ENCODE results near the gene SARDH.
"Not testable (repeated sequence)": the region's sequence is repeated elsewhere in the genome, so short reads cannot be mapped to it uniquely, and the experiment has no call there.

Gene SARDH

DNA sequence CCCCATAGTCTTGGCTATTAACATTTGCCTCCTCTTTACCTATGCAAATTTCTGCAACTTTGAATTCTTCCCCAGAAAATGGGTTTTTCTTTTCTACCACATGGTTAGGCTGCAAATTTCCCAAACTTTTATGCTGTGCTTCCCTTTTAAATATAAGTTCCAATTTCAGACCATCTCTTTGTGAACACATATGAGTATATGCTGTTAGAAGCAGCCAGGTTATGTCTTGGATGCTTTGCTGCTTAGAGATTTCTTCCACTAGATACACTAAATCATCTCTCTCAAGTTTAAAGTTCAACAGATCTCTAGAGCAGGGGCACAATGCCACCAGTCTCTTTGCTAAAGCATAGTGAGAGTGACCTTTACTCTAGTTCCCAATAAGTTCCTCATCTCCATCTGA, 112.1 kb downstream of the SARDH start:
- H3K9ac ChIP-seq (ENCODE audit: low read depth in 1 of 2, low read length in 2 of 2); H3K4me3 ChIP-seq (ENCODE audit: low read depth in 1 of 2, low read length in 2 of 2); H3K27ac ChIP-seq (ENCODE audit: low read depth, low read length); H3K4me1 ChIP-seq (ENCODE audit: control insufficient read depth in 1 of 2, insufficient read depth in 2 of 2, low read length in 2 of 2); H3K36me3 ChIP-seq (ENCODE audit: control insufficient read depth in 1 of 2, insufficient read depth in 2 of 2, low read length in 2 of 2); H3K9me3 ChIP-seq (ENCODE audit: control insufficient read depth in 1 of 2, low read length in 2 of 2); H3K27me3 ChIP-seq (ENCODE audit: control insufficient read depth in 1 of 2, insufficient read depth in 2 of 2, low read length in 2 of 2): not testable (repeated sequence)

DNA sequence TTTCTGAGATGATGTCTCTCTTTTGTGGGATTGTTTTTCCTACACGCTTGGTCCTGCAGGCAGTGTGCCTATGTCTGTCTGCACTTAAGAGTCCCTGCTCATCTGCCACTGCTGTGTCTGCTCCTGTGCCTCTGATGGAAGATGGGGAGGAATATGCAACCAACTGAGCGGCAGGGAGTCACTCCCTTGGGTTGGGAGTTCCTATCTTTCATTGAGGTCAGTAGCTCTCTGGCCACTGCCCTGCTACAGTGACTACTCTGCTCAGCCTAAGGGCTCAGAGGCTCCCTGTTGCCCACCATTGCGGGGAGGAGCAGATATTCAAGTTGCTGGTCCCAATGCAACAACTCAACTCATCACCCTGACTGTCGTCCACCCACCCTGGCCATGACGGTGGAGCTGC, 115.6 kb downstream of the SARDH start:
- Histone ChIP-seq H3K9me3 (ENCODE audit: control insufficient read depth in 1 of 2, low read length in 2 of 2) (peaks cover 2 to 4% of the 10 kb centered on the region in 2 donors), H3K4me1 (ENCODE audit: control insufficient read depth in 1 of 2, insufficient read depth in 2 of 2, low read length in 2 of 2) (peaks cover 0 to 3% of the 10 kb centered on the region in 2 donors), H3K4me3 (ENCODE audit: low read depth in 1 of 2, low read length in 2 of 2) (no peak overlapping the region), H3K36me3 (ENCODE audit: control insufficient read depth in 1 of 2, insufficient read depth in 2 of 2, low read length in 2 of 2) (no peaks in the 10 kb centered on the region), H3K27me3 (ENCODE audit: control insufficient read depth in 1 of 2, insufficient read depth in 2 of 2, low read length in 2 of 2) (peaks cover 0 to 2% of the 10 kb centered on the region in 2 donors), H3K9ac (ENCODE audit: low read depth in 1 of 2, low read length in 2 of 2) (no peak overlapping the region), H3K27ac (ENCODE audit: low read depth, low read length) (no peak overlapping the region)

DNA sequence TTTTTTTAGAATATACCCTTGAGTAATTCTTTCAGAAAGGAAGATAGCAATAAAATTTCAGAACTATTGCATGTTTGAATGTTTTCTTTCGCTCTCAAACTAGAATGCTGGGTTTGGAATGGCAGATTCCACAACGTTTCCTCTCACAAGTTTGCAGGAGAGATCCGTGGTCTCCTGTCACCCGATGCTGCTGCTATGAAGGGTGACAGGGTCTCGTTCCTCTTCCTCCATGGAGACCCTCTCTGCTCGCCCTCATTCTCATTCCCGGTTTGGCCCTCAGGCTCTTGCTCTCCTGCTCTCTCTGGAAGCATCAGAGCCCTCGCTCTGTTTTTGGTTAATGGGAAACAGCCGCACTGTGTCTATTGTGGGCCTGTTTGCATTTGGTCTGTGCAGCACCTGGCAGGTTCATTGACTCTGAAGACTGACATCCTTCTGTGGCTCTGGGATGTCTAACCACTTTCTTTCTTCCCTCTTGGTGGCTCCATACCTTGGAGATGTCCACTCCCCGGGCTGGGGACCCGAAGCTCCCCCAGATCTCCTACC, 116.4 kb downstream of the SARDH start:
- peaks cover 0 to 3% of the 10 kb centered on the region in 2 donors for H3K4me1 ChIP-seq (ENCODE audit: control insufficient read depth in 1 of 2, insufficient read depth in 2 of 2, low read length in 2 of 2)
- no peaks in the 10 kb centered on the region for H3K36me3 ChIP-seq (ENCODE audit: control insufficient read depth in 1 of 2, insufficient read depth in 2 of 2, low read length in 2 of 2)
- no peak overlapping the region for H3K27ac ChIP-seq (ENCODE audit: low read depth, low read length)
- H3K9me3 ChIP-seq (ENCODE audit: control insufficient read depth in 1 of 2, low read length in 2 of 2), result peaks cover 2 to 4% of the 10 kb centered on the region in 2 donors
- H3K27me3 ChIP-seq (ENCODE audit: control insufficient read depth in 1 of 2, insufficient read depth in 2 of 2, low read length in 2 of 2), result peaks cover 0 to 2% of the 10 kb centered on the region in 2 donors
- H3K4me3 ChIP-seq (ENCODE audit: low read depth in 1 of 2, low read length in 2 of 2), result no peak overlapping the region
- no peak overlapping the region for H3K9ac ChIP-seq (ENCODE audit: low read depth in 1 of 2, low read length in 2 of 2)

DNA sequence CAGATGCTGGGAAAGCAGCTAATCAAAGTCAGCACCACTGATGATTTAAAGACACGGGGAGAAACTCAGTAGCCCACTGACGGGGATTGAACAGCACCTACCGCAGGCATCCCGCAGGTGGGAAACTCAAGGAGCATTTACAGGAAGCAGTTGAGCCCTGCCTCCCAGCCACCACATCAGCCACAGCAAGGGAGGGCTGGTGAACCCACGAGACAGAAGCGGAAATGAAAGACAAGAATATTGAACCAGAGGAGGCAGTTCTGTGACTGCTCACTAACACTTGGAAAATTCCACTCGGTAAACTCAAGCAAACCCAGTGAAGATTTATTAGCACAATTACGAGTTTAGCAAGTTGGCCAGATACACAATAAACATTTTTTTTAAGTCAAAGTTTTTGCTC, 118.4 kb downstream of the SARDH start:
- H3K36me3 ChIP-seq (ENCODE audit: control insufficient read depth in 1 of 2, insufficient read depth in 2 of 2, low read length in 2 of 2), result no peaks in the 10 kb centered on the region
- no peak overlapping the region for H3K4me3 ChIP-seq (ENCODE audit: low read depth in 1 of 2, low read length in 2 of 2)
- peaks cover 0 to 3% of the 10 kb centered on the region in 2 donors for H3K4me1 ChIP-seq (ENCODE audit: control insufficient read depth in 1 of 2, insufficient read depth in 2 of 2, low read length in 2 of 2)
- H3K27ac ChIP-seq (ENCODE audit: low read depth, low read length), result no peak overlapping the region
- H3K9ac ChIP-seq (ENCODE audit: low read depth in 1 of 2, low read length in 2 of 2), result no peak overlapping the region
- H3K9me3 ChIP-seq (ENCODE audit: control insufficient read depth in 1 of 2, low read length in 2 of 2), result no peaks in the 10 kb centered on the region
- H3K27me3 ChIP-seq (ENCODE audit: control insufficient read depth in 1 of 2, insufficient read depth in 2 of 2, low read length in 2 of 2), result peaks cover 0 to 8% of the 10 kb centered on the region in 2 donors

DNA sequence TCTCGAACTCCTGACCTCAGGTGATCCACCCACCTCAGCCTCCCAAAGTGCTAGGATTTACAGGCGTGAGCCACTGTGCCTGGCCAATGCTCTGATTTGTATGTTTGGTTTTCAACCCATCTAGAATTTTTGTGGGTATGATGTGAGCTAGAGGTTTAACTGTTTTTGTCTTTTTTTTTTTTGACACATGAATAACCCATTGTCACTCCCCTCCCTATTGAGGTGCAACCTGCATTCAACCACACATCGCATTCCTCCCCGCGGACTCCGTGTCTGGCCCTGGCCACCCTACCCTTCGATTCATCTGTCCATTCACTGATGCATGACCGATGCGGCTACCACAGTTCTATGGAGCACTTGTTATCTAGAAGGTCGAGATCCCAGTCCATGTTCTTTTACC, 119.4 kb downstream of the SARDH start:
- Histone ChIP-seq H3K36me3 (ENCODE audit: control insufficient read depth in 1 of 2, insufficient read depth in 2 of 2, low read length in 2 of 2) (no peaks in the 10 kb centered on the region), H3K27me3 (ENCODE audit: control insufficient read depth in 1 of 2, insufficient read depth in 2 of 2, low read length in 2 of 2) (peaks cover 0 to 10% of the 10 kb centered on the region in 2 donors), H3K9ac (ENCODE audit: low read depth in 1 of 2, low read length in 2 of 2) (no peak overlapping the region), H3K4me1 (ENCODE audit: control insufficient read depth in 1 of 2, insufficient read depth in 2 of 2, low read length in 2 of 2) (peaks cover 0 to 3% of the 10 kb centered on the region in 2 donors), H3K27ac (ENCODE audit: low read depth, low read length) (no peak overlapping the region), H3K9me3 (ENCODE audit: control insufficient read depth in 1 of 2, low read length in 2 of 2) (no peaks in the 10 kb centered on the region), H3K4me3 (ENCODE audit: low read depth in 1 of 2, low read length in 2 of 2) (no peak overlapping the region)

DNA sequence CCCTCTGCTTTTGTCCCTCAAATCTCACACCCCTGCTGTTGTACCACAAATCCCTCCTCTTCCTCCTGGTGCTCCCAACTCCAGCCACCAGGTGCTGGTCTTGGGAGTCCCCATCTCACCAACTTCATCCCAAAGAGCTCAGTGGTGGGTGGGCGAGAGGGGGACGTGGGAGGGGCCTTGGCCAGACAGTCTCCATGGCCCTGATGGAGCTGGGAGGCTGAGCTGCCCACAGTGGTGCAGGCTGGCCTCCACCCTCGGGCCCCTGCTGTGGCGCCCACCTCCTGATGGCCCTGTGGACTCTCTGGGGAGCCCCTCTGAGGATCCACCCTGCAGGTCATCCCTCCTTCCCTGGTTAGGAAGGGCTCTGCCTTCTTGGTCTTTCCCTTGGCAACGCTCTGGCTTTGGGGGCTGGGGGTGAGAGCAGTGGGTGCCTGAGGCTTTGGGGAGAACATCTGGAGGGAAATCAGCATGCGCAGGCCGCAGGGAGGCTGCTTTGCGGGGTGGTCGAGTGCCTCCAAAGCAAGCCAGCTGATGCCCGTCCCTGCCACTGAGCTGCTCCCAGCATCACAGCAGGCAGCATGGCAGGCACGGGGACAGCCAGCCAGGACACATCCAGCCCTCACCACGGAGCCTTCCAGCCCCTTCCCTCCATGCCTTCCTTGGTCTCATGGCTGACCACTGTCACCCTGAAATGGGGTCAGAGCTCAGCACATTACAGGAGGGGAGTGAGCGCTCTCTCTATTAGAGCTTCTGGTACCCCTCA, 121.3 kb downstream of the SARDH start:
- Histone ChIP-seq H3K9ac (ENCODE audit: low read depth in 1 of 2, low read length in 2 of 2) (no peak overlapping the region), H3K4me3 (ENCODE audit: low read depth in 1 of 2, low read length in 2 of 2) (no peak overlapping the region), H3K9me3 (ENCODE audit: control insufficient read depth in 1 of 2, low read length in 2 of 2) (no peaks in the 10 kb centered on the region), H3K27ac (ENCODE audit: low read depth, low read length) (no peak overlapping the region), H3K36me3 (ENCODE audit: control insufficient read depth in 1 of 2, insufficient read depth in 2 of 2, low read length in 2 of 2) (no peaks in the 10 kb centered on the region), H3K27me3 (ENCODE audit: control insufficient read depth in 1 of 2, insufficient read depth in 2 of 2, low read length in 2 of 2) (peaks cover 4 to 8% of the 10 kb centered on the region in 2 donors), H3K4me1 (ENCODE audit: control insufficient read depth in 1 of 2, insufficient read depth in 2 of 2, low read length in 2 of 2) (peaks cover 0 to 3% of the 10 kb centered on the region in 2 donors)

DNA sequence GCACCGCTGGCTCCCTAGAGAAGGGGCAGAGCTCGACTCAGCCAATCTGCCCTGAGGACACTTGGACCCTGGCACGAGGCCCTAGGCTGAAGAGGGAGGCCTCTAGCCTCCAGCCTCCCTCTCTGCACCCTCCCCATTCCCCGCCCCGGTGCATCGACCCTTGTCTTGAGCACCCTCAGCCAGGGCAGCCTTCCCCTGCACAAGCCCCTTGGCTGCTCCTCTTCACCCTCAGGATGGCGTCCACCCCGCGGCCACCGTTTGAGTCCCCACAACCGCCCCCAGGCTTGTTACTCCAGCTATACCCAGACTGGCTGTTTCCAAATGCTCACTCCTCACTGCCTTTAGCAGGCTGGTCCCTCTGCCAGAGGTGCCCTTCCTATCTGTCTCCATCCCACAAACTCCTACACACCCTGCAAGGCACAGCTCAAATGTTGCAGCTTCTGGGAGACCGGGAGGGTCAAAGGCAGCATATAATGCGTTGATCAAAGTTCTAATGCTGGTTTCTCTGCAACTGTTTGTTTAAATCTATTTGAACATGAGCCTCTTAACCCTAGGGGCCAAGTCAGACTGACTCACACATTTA, 122.5 kb downstream of the SARDH start:
- Histone ChIP-seq H3K27me3 (ENCODE audit: control insufficient read depth in 1 of 2, insufficient read depth in 2 of 2, low read length in 2 of 2) (peaks cover 7 to 8% of the 10 kb centered on the region in 2 donors), H3K9me3 (ENCODE audit: control insufficient read depth in 1 of 2, low read length in 2 of 2) (no peaks in the 10 kb centered on the region), H3K4me1 (ENCODE audit: control insufficient read depth in 1 of 2, insufficient read depth in 2 of 2, low read length in 2 of 2) (peaks cover 0 to 3% of the 10 kb centered on the region in 2 donors), H3K36me3 (ENCODE audit: control insufficient read depth in 1 of 2, insufficient read depth in 2 of 2, low read length in 2 of 2) (no peaks in the 10 kb centered on the region), H3K27ac (ENCODE audit: low read depth, low read length) (no peak overlapping the region), H3K4me3 (ENCODE audit: low read depth in 1 of 2, low read length in 2 of 2) (no peak overlapping the region), H3K9ac (ENCODE audit: low read depth in 1 of 2, low read length in 2 of 2) (no peak overlapping the region)

DNA sequence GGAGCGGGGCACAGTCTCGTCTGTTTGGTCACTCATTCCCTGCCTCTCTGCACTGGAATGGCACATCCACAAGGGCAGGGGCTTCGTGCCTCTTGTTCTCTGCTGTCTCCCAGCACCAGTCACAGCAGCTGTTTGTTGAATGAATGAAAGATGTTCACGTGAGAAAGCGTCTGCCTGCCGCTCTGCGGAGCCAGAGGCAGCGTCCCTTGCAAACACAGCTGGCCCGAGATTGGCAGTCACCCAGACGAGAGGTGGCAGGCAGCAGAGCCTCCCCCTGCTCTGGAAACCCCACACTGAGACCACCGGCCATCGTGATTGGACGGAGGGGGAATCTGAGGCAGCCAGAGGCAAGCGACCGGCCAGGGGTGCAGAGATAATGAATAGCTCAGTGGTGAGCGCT, 123.0 kb downstream of the SARDH start:
- Histone ChIP-seq H3K4me3 (ENCODE audit: low read depth in 1 of 2, low read length in 2 of 2) (no peak overlapping the region), H3K9me3 (ENCODE audit: control insufficient read depth in 1 of 2, low read length in 2 of 2) (no peaks in the 10 kb centered on the region), H3K27ac (ENCODE audit: low read depth, low read length) (no peak overlapping the region), H3K4me1 (ENCODE audit: control insufficient read depth in 1 of 2, insufficient read depth in 2 of 2, low read length in 2 of 2) (peaks cover 0 to 3% of the 10 kb centered on the region in 2 donors), H3K27me3 (ENCODE audit: control insufficient read depth in 1 of 2, insufficient read depth in 2 of 2, low read length in 2 of 2) (peaks cover 8 to 9% of the 10 kb centered on the region in 2 donors), H3K9ac (ENCODE audit: low read depth in 1 of 2, low read length in 2 of 2) (no peak overlapping the region), H3K36me3 (ENCODE audit: control insufficient read depth in 1 of 2, insufficient read depth in 2 of 2, low read length in 2 of 2) (no peaks in the 10 kb centered on the region)

DNA sequence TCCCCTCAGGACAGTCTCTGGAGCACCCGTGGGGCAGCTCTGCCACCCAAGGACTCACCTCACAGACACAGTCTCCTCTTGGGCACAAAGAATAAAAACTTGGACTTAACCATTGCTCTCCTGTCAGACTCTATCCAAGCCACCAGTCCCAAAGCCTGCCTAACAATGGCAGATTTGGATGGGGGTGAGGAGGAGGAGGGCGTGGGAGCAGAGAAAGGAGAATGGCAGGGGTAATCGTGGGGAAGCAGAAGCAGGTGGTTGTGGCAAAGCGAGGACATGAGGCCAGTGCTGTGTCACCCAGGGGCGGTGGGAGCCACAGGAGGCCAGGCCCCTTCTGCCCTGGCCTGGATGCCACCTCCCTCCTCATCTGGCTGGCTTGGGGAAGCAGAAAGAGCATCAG, 123.5 kb downstream of the SARDH start:
- Histone ChIP-seq H3K4me1 (ENCODE audit: control insufficient read depth in 1 of 2, insufficient read depth in 2 of 2, low read length in 2 of 2) (peaks cover 0 to 2% of the 10 kb centered on the region in 2 donors), H3K27ac (ENCODE audit: low read depth, low read length) (no peak overlapping the region), H3K9me3 (ENCODE audit: control insufficient read depth in 1 of 2, low read length in 2 of 2) (no peaks in the 10 kb centered on the region), H3K36me3 (ENCODE audit: control insufficient read depth in 1 of 2, insufficient read depth in 2 of 2, low read length in 2 of 2) (no peaks in the 10 kb centered on the region), H3K4me3 (ENCODE audit: low read depth in 1 of 2, low read length in 2 of 2) (no peak overlapping the region), H3K9ac (ENCODE audit: low read depth in 1 of 2, low read length in 2 of 2) (no peak overlapping the region), H3K27me3 (ENCODE audit: control insufficient read depth in 1 of 2, insufficient read depth in 2 of 2, low read length in 2 of 2) (peaks cover 11% of the 10 kb centered on the region in 2 donors)

DNA sequence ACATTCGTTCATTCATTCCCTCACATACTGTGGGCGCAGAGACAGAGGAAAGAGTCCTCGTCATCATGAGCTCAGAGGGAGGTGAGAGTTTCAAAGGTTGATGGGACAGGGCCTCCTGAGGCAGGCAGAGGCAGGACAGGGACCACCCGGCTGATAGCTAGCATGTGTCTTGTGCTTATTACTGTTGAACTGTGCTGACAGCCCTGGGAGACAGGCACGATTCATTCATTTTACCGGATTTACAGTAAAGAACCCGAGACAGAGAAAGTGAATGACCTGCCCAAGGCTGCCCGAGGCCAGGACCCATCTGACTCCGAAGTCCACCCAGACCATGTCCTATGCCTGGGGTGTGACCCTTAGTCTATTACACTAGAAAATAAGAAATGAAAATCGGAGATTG, 124.1 kb downstream of the SARDH start:
- no peak overlapping the region for H3K9ac ChIP-seq (ENCODE audit: low read depth in 1 of 2, low read length in 2 of 2)
- no peak overlapping the region for H3K27ac ChIP-seq (ENCODE audit: low read depth, low read length)
- no peak overlapping the region for H3K4me3 ChIP-seq (ENCODE audit: low read depth in 1 of 2, low read length in 2 of 2)
- no peaks in the 10 kb centered on the region for H3K4me1 ChIP-seq (ENCODE audit: control insufficient read depth in 1 of 2, insufficient read depth in 2 of 2, low read length in 2 of 2)
- no peaks in the 10 kb centered on the region for H3K36me3 ChIP-seq (ENCODE audit: control insufficient read depth in 1 of 2, insufficient read depth in 2 of 2, low read length in 2 of 2)
- H3K9me3 ChIP-seq (ENCODE audit: control insufficient read depth in 1 of 2, low read length in 2 of 2), result no peaks in the 10 kb centered on the region
- peaks cover 13 to 14% of the 10 kb centered on the region in 2 donors for H3K27me3 ChIP-seq (ENCODE audit: control insufficient read depth in 1 of 2, insufficient read depth in 2 of 2, low read length in 2 of 2)
